Loucy (cell line): ENCODE measurements around the gene TLE3.

ENCODE experiments used
- H2AFZ ChIP-seq: fragments of 200-600 bp; sonication (generic); 2 replicates; pipeline ENCODE4 v1.6.0; 2016; ENCODE audit warnings: antibody characterized with exemption, mild to moderate bottlenecking, low read length, moderate library complexity
- H3F3A ChIP-seq: fragments of 200-600 bp; 2 replicates; pipeline ENCODE4 v1.6.0; 2016; ENCODE audit warnings: antibody characterized with exemption, low read depth, mild to moderate bottlenecking
- H3K27me3 ChIP-seq: fragments of 200-600 bp; sonication (generic); 2 replicates; pipeline ENCODE4 v1.6.1; 2014; ENCODE audit warnings: low read length, mild to moderate bottlenecking; ENCODE audit not compliant: insufficient read depth, poor library complexity, severe bottlenecking
- H3K36me3 ChIP-seq: fragments of 200-600 bp; sonication (generic); 2 replicates; pipeline ENCODE4 v1.6.1; 2016; ENCODE audit warnings: low read length; ENCODE audit not compliant: insufficient read depth
- H3K4me1 ChIP-seq: fragments of 200-600 bp; sonication (generic); 2 replicates; pipeline ENCODE4 v1.5.1; 2014; ENCODE audit warnings: low read length, mild to moderate bottlenecking; ENCODE audit not compliant: insufficient read depth, poor library complexity, severe bottlenecking
- H3K4me2 ChIP-seq: fragments of 200-600 bp; sonication (generic); 2 replicates; pipeline ENCODE4 v1.6.0; 2014; ENCODE audit warnings: antibody characterized with exemption, low read length, low read depth, mild to moderate bottlenecking; ENCODE audit not compliant: poor library complexity, severe bottlenecking
- H3K4me3 ChIP-seq: fragments of 200-600 bp; sonication (generic); 2 replicates; pipeline ENCODE4 v1.5.1; 2014; ENCODE audit warnings: low read length, mild to moderate bottlenecking, mixed read lengths; ENCODE audit not compliant: poor library complexity, severe bottlenecking
- H3K79me2 ChIP-seq: fragments of 200-600 bp; sonication (generic); 2 replicates; pipeline ENCODE4 v1.6.1; 2014; ENCODE audit warnings: low read length; ENCODE audit not compliant: insufficient read depth
- H3K9ac ChIP-seq: fragments of 200-600 bp; sonication (generic); 2 replicates; pipeline ENCODE4 v1.6.0; 2014; ENCODE audit warnings: mild to moderate bottlenecking, low read depth, low read length, moderate library complexity; ENCODE audit not compliant: poor library complexity, severe bottlenecking
- H3K9me2 ChIP-seq: fragments of 200-600 bp; sonication (generic); replicated peaks from 2 replicates; pipeline ENCODE4 v1.6.1; 2016; ENCODE audit warnings: low read depth, low read length, mixed read lengths
- H3K9me3 ChIP-seq: fragments of 200-600 bp; sonication (generic); 2 replicates; pipeline ENCODE4 v1.6.1; 2014; ENCODE audit warnings: mild to moderate bottlenecking, antibody characterized with exemption, low read length, low read depth; ENCODE audit not compliant: insufficient read depth
- H4K20me1 ChIP-seq: fragments of 200-600 bp; sonication (generic); 2 replicates; pipeline ENCODE4 v1.6.0; 2014; ENCODE audit warnings: antibody characterized with exemption, low read length, mild to moderate bottlenecking; ENCODE audit not compliant: insufficient read depth, poor library complexity, severe bottlenecking
- EZH2phosphoT487 ChIP-seq: fragments of 200-600 bp; IDR thresholded peaks from 2 replicates; pipeline ENCODE4 v1.6.1; 2018; ENCODE audit warnings: antibody characterized with exemption, mild to moderate bottlenecking, moderate library complexity, borderline replicate concordance
- TF ChIP-seq, protein P1 (sequence below): fragments of 200-600 bp; sonication (generic); conservative IDR thresholded peaks from 2 replicates; pipeline ENCODE4 v1.5.1; 2014; ENCODE audit warnings: mild to moderate bottlenecking, antibody characterized with exemption, low read length

Gene TLE3

DNA sequence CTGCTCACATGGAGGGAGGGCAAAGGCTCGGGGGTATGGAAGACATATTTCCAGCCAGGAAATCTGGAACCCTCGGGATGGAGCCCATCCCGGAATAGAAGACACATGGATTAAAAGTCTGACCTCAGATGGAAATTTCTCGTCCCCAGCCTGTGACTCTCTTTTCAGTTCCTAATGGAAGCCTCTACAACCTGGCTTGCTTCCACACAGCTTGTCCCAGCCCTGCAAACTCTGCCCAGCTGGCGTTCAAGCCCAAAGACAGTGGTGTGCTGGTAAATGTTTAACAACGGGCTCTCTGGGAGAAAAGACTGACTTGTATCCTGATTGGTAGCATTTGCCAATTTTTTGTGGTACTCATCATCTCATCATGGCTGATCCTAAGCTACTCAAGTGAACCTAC lies 35.6 kb upstream of the TLE3 start:
- H3K4me3 ChIP-seq: no peak overlapping the region
- H3K4me2 ChIP-seq: no peak overlapping the region
- H3K9me3 ChIP-seq: no peaks in the 10 kb centered on the region
- no peaks in the 10 kb centered on the region for H3K79me2 ChIP-seq
- H3K4me1 ChIP-seq: peaks cover 3% of the 10 kb centered on the region
- TF ChIP-seq EZH2phosphoT487: no peak
- TF ChIP-seq, protein P1, sequence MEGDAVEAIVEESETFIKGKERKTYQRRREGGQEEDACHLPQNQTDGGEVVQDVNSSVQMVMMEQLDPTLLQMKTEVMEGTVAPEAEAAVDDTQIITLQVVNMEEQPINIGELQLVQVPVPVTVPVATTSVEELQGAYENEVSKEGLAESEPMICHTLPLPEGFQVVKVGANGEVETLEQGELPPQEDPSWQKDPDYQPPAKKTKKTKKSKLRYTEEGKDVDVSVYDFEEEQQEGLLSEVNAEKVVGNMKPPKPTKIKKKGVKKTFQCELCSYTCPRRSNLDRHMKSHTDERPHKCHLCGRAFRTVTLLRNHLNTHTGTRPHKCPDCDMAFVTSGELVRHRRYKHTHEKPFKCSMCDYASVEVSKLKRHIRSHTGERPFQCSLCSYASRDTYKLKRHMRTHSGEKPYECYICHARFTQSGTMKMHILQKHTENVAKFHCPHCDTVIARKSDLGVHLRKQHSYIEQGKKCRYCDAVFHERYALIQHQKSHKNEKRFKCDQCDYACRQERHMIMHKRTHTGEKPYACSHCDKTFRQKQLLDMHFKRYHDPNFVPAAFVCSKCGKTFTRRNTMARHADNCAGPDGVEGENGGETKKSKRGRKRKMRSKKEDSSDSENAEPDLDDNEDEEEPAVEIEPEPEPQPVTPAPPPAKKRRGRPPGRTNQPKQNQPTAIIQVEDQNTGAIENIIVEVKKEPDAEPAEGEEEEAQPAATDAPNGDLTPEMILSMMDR: no peak
- H3K9me2 ChIP-seq: no peaks in the 10 kb centered on the region
- H3K36me3 ChIP-seq: no peaks in the 10 kb centered on the region
- no peaks in the 10 kb centered on the region for H3F3A ChIP-seq
- no peak overlapping the region for H2AFZ ChIP-seq
- H4K20me1 ChIP-seq: no peaks in the 10 kb centered on the region
- H3K27me3 ChIP-seq: no peaks in the 10 kb centered on the region
- H3K9ac ChIP-seq: no peak overlapping the region

DNA sequence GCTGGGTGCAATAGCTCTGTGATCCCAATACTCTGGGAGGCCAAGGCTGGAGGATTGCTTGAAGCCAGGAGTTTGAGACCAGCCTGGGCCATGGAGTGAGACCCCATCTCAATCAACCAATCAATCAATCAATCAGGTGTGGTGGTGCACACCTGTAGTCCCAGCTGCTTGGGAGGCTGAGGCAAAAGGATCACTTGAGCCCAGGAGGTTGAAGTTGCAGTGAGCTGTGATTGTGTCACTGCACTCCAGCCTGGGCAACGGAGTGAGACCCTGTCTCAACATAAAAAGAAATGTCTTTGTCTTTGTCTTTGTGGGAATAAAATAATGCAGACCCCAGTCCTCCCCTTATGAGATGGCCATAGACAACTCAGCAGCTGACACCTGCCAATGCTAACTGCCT lies 34.9 kb upstream of the TLE3 start:
- Histone ChIP-seq H2AFZ (no peak overlapping the region), H4K20me1 (no peaks in the 10 kb centered on the region), H3F3A (no peaks in the 10 kb centered on the region), H3K9ac (no peak overlapping the region), H3K4me3 (no peak overlapping the region), H3K4me1 (peaks cover 11% of the 10 kb centered on the region), H3K9me3 (no peaks in the 10 kb centered on the region), H3K4me2 (no peak overlapping the region), H3K9me2 (no peaks in the 10 kb centered on the region), H3K36me3 (no peaks in the 10 kb centered on the region), H3K79me2 (no peaks in the 10 kb centered on the region), H3K27me3 (no peaks in the 10 kb centered on the region)
- no peak for TF ChIP-seq EZH2phosphoT487
- TF ChIP-seq, protein P1: no peak

DNA sequence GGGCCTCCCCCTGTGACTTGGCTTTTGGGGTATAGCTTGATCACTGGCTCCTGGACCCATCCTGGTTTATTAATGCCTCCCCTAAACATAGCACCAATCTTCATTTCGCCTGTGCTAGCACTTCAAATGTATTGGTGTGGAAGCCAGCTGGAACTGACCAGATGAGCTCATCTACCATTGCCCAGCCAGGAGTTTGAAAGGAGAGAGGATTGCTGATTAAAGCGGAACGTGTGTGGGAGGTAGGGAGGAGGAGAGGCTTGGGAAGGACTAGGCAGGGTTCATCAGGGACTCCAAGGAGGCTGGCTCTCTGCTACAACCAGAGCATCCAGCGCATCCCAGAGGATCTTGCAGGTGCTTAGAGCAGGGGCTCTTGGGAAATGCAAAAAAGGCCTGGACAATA lies 34.4 kb upstream of the TLE3 start:
- no peak overlapping the region for H3K9ac ChIP-seq
- no peaks in the 10 kb centered on the region for H3K27me3 ChIP-seq
- H3F3A ChIP-seq: no peaks in the 10 kb centered on the region
- H3K9me2 ChIP-seq: no peaks in the 10 kb centered on the region
- no peak for TF ChIP-seq EZH2phosphoT487
- TF ChIP-seq, protein P1: no peak
- no peaks in the 10 kb centered on the region for H4K20me1 ChIP-seq
- H2AFZ ChIP-seq: no peak overlapping the region
- no peak overlapping the region for H3K4me3 ChIP-seq
- H3K36me3 ChIP-seq: no peaks in the 10 kb centered on the region
- peaks cover 15% of the 10 kb centered on the region for H3K4me1 ChIP-seq
- H3K79me2 ChIP-seq: no peaks in the 10 kb centered on the region
- H3K9me3 ChIP-seq: no peaks in the 10 kb centered on the region
- no peak overlapping the region for H3K4me2 ChIP-seq
